Left ventricle myocardium superior (tissue), 1 donor: ENCODE results near the gene IGLON5. TPM values are rescaled to one million over a fixed set of nuclear protein-coding genes. Genes with fewer than 3 reads are reported as not detected.

Experiments used
- ATAC-seq: fragments of 200-7000 bp; cut with Tn5 transposase; one replicate; pipeline ENCODE4 v1.9.1; 2020; ENCODE audit warnings: mild to moderate bottlenecking, moderate library complexity
- DNase-seq: peaks from one replicate; pipeline ENCODE4 v3.0.0-alpha.2; 2020
- intact Hi-C: fragments of 100-400 bp; cut with micrococcal nuclease; formaldehyde crosslinking; loops from one replicate; pipeline ENCODE4 v1.11.0; 2022
- total RNA-seq: library from RNA; stranded (reverse); fragmentation: NEBNext Ultra II Directional; extraction: Animal tissue kit (Norgen Biotek cat#: 25700); gene quantifications from one replicate; pipeline ENCODE4 v1.2.1, GENCODE V29; 2021
- donor health status: DM: no; HTN: yes; CAD: no; lungs with severe emphysema.

Gene IGLON5
- total RNA-seq, 1 donor from 2014 or later: not detected

DNA sequence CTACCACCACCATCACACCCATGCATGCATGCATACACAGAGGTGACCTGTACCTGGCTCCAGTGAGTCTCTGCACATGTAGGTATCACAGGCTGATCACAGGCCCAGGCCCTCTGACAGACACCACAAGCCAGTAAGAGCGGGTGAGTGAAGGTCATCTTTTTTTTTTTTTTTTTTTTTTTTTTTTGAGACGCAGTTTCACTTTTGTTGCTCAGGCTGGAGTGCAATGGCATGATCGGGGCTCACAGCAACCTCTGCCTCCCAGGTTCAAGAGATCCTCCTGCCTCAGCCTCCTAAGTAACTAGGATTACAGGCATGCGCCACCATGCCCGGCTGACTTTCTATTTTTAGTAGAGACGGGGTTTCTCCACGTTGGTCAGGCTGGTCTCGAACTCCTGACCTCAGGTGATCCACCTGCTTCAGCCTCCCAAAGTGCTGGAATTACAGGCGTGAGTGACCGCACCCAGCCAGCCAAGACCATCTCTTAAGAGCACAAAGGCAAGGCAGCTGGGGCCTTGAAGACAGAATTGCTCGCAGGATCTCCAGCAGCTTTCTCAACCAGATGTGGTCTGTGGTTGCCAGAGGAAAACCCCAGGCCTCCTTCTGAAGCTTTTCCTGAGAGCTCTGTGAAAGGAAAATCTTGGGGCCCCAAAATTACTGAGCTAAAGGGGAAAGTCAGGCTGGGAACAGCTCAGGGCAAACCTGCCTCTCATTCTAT is 64.2 kb downstream of the IGLON5 start:
- ATAC-seq (no peak), DNase-seq (no peak)
- intact Hi-C loops: no loop called here

- intact Hi-C loops: no loop called here
- no peak for ATAC-seq
Observed at GRCh38 chr19:51377422-51377821, 66.0 kb downstream of the IGLON5 start.

GRCh38 chr19:51380379-51380778 is 68.9 kb downstream of the IGLON5 start:
- DNase-seq: no peak
- no peak for ATAC-seq
- intact Hi-C loops: no loop called here

More at GRCh38 chr19:51377422-51377821, 66.0 kb downstream of the IGLON5 start:
- DNase-seq: no peak

Other genes starting within 250 kb of the IGLON5 start
- not detected for gene KLK13, start 246.6 kb upstream of the IGLON5 start, total RNA-seq
- 0.89 TPM for gene KLK14, start 228.8 kb upstream of the IGLON5 start, total RNA-seq
- gene CTU1, start 203.2 kb upstream of the IGLON5 start, total RNA-seq: 3.6 TPM
- 1.4 TPM for gene SIGLEC9, start 186.7 kb upstream of the IGLON5 start, total RNA-seq
- gene SIGLEC7, start 169.3 kb upstream of the IGLON5 start, total RNA-seq: 0.50 TPM
- 4.4 TPM for gene CD33, start 86.6 kb upstream of the IGLON5 start, total RNA-seq
- not detected for gene SIGLECL1, start 60.6 kb upstream of the IGLON5 start, total RNA-seq
- gene VSIG10L, start 30.5 kb downstream of the IGLON5 start, total RNA-seq: 0.77 TPM
- 448 TPM for gene ETFB, start 54.7 kb downstream of the IGLON5 start, total RNA-seq
- gene CLDND2, start 57.4 kb downstream of the IGLON5 start, total RNA-seq: not detected
- 0.99 TPM for gene NKG7, start 61.0 kb downstream of the IGLON5 start, total RNA-seq
- not detected for gene LIM2, start 76.3 kb downstream of the IGLON5 start, total RNA-seq
- gene C19orf84, start 78.9 kb downstream of the IGLON5 start, total RNA-seq: not detected
- gene SIGLEC10, start 106.0 kb downstream of the IGLON5 start, total RNA-seq: 0.40 TPM
- gene SIGLEC8, start 146.8 kb downstream of the IGLON5 start, total RNA-seq: 0.15 TPM
- not detected for gene CEACAM18, start 166.9 kb downstream of the IGLON5 start, total RNA-seq
- gene SIGLEC12, start 190.2 kb downstream of the IGLON5 start, total RNA-seq: not detected
- 0.32 TPM for gene SIGLEC6, start 220.0 kb downstream of the IGLON5 start, total RNA-seq